ENCODE measurements around the gene ALOX15.
"Not testable (repeated sequence)": the region's sequence is repeated elsewhere in the genome, so short reads cannot be mapped to it uniquely, and the experiment has no call there.

The ALOX15 gene

GRCh38 chr17:4641297-4642195, at the start of gene ALOX15:
TSS of gene ALOX15 (minus strand) at chr17:4641678. CDS start at chr17:4641651, 27 bp downstream.
- DNase-seq: no peak

- DNase-seq: no peak
Measured at GRCh38 chr17:4690745-4691144, 49.3 kb upstream of the ALOX15 start.

GRCh38 chr17:4689872-4690271, 48.4 kb upstream of the ALOX15 start:
- not testable (repeated sequence) for DNase-seq

GRCh38 chr17:4683739-4684138, 42.3 kb upstream of the ALOX15 start:
- not testable (repeated sequence) for DNase-seq

- DNase-seq: no peak
Measured at GRCh38 chr17:4679658-4680057, 38.2 kb upstream of the ALOX15 start.

- DNase-seq: no peak
Measured at GRCh38 chr17:4678448-4679026, 37.1 kb upstream of the ALOX15 start.

- DNase-seq: no peak
Measured at GRCh38 chr17:4676791-4677190, 35.3 kb upstream of the ALOX15 start.

- no peak for DNase-seq
Measured at GRCh38 chr17:4675791-4676190, 34.3 kb upstream of the ALOX15 start.

GRCh38 chr17:4674685-4674998, 33.2 kb upstream of the ALOX15 start:
- DNase-seq: no peak

GRCh38 chr17:4673986-4674684, 32.7 kb upstream of the ALOX15 start:
- DNase-seq: no peak

GRCh38 chr17:4673169-4673568, 31.7 kb upstream of the ALOX15 start:
- DNase-seq: no peak

- no peak for DNase-seq
Measured at GRCh38 chr17:4672751-4673150, 31.3 kb upstream of the ALOX15 start.

GRCh38 chr17:4672055-4672630, 30.7 kb upstream of the ALOX15 start:
- DNase-seq: no peak

GRCh38 chr17:4667166-4667565, 25.7 kb upstream of the ALOX15 start:
- DNase-seq: no peak

GRCh38 chr17:4666296-4666695, 24.8 kb upstream of the ALOX15 start:
- DNase-seq: no peak

- no peak for DNase-seq
Measured at GRCh38 chr17:4665027-4665426, 23.5 kb upstream of the ALOX15 start.

- no peak for DNase-seq
Measured at GRCh38 chr17:4664230-4664629, 22.8 kb upstream of the ALOX15 start.

- no peak for DNase-seq
Measured at GRCh38 chr17:4663711-4664110, 22.2 kb upstream of the ALOX15 start.

GRCh38 chr17:4658478-4659305, 17.2 kb upstream of the ALOX15 start:
- no peak for DNase-seq

- no peak for DNase-seq
Measured at GRCh38 chr17:4657678-4658077, 16.2 kb upstream of the ALOX15 start.

GRCh38 chr17:4655933-4656332, 14.5 kb upstream of the ALOX15 start:
- DNase-seq: not testable (repeated sequence)

GRCh38 chr17:4652997-4653396, 11.5 kb upstream of the ALOX15 start:
- DNase-seq: no peak

GRCh38 chr17:4648741-4649140, 7.3 kb upstream of the ALOX15 start:
- DNase-seq: no peak

Measured in GOT3 (cell line).